ENCODE measurements around the gene RAMP1.

DNA sequence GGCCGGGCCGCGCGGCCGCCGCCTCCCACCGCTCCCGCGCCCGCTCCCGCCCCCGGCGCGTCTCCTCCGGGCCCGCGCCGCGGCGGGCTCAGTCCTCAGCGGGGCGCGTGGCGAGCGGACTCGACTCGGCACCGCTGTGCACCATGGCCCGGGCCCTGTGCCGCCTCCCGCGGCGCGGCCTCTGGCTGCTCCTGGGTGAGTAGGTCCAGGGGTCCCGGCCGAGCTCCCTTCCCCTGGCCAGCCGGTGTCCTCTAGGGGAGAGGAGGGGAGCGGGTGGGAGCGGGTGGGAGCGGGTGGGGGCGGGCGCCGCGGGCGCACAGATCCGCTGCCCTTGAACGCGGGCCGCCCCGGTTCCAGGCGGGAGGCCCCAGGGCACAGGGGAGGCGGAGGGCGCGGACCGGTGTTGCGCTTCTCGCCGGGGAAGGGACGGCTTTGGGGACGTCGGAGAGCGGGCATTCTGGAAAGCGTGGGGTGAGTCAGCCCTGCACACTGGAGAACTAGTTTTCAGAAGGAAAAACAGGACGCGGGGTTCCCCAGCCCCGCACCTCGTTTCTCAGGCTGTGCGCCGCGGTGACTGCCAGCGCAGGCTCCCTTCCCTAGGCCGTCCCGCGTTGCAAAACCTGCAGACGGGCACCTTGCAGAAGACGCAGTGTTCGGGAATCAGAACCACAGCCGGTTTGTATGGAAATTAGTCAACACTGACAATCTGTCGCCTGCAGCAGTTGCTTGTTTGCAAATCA, at the start of gene RAMP1:
- TF ChIP-seq, protein P1, sequence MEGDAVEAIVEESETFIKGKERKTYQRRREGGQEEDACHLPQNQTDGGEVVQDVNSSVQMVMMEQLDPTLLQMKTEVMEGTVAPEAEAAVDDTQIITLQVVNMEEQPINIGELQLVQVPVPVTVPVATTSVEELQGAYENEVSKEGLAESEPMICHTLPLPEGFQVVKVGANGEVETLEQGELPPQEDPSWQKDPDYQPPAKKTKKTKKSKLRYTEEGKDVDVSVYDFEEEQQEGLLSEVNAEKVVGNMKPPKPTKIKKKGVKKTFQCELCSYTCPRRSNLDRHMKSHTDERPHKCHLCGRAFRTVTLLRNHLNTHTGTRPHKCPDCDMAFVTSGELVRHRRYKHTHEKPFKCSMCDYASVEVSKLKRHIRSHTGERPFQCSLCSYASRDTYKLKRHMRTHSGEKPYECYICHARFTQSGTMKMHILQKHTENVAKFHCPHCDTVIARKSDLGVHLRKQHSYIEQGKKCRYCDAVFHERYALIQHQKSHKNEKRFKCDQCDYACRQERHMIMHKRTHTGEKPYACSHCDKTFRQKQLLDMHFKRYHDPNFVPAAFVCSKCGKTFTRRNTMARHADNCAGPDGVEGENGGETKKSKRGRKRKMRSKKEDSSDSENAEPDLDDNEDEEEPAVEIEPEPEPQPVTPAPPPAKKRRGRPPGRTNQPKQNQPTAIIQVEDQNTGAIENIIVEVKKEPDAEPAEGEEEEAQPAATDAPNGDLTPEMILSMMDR (IDR thresholded peaks at IDR 0.05; ENCODE audit: insufficient read depth, low read length), result no peak
- TF ChIP-seq, protein P2, sequence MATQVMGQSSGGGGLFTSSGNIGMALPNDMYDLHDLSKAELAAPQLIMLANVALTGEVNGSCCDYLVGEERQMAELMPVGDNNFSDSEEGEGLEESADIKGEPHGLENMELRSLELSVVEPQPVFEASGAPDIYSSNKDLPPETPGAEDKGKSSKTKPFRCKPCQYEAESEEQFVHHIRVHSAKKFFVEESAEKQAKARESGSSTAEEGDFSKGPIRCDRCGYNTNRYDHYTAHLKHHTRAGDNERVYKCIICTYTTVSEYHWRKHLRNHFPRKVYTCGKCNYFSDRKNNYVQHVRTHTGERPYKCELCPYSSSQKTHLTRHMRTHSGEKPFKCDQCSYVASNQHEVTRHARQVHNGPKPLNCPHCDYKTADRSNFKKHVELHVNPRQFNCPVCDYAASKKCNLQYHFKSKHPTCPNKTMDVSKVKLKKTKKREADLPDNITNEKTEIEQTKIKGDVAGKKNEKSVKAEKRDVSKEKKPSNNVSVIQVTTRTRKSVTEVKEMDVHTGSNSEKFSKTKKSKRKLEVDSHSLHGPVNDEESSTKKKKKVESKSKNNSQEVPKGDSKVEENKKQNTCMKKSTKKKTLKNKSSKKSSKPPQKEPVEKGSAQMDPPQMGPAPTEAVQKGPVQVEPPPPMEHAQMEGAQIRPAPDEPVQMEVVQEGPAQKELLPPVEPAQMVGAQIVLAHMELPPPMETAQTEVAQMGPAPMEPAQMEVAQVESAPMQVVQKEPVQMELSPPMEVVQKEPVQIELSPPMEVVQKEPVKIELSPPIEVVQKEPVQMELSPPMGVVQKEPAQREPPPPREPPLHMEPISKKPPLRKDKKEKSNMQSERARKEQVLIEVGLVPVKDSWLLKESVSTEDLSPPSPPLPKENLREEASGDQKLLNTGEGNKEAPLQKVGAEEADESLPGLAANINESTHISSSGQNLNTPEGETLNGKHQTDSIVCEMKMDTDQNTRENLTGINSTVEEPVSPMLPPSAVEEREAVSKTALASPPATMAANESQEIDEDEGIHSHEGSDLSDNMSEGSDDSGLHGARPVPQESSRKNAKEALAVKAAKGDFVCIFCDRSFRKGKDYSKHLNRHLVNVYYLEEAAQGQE (IDR thresholded peaks at IDR 0.05; ENCODE audit: insufficient replicate concordance, low read depth), result no peak
- TF ChIP-seq POLR2AphosphoS5 (IDR thresholded peaks at IDR 0.05; ENCODE audit: low read depth), result no peak

All from HL-60 (cell line).